Right lobe of liver (tissue), 6 donors: ENCODE data around the gene NR1D1. TPM values are rescaled to one million over a fixed set of nuclear protein-coding genes. Genes with fewer than 3 reads are reported as not detected.

Source experiments
- ATAC-seq, 4 donors: fragments of 200-7000 bp; cut with Tn5 transposase; one replicate each; pipeline ENCODE4 v1.9.1; 2020; ENCODE audit warnings: mild to moderate bottlenecking in 4 of 4, moderate library complexity in 4 of 4
- DNase-seq, 3 donors: peaks; one replicate each; pipeline ENCODE4 v3.0.0-alpha.2; 2020
- H3K27ac ChIP-seq, 3 donors: fragments of 200-600 bp; one replicate each; pipeline ENCODE4 v1.8.0; 2022
- H3K27me3 ChIP-seq, 2 donors: fragments of 200-600 bp; one replicate each; pipeline ENCODE4 v1.8.0; 2022
- H3K36me3 ChIP-seq, 4 donors: fragments of 200-600 bp; sonication (generic) in 1 of 4; one replicate each; pipeline versions ENCODE4 v1.5.1 to v1.8.0; 2017 to 2022; ENCODE audit warnings: control low read depth in 1 of 4
- H3K4me1 ChIP-seq, 4 donors: fragments of 200-600 bp; sonication (generic) in 1 of 4; one replicate each; pipeline versions ENCODE4 v1.5.1 to v1.8.0; 2017 to 2022; ENCODE audit warnings: control low read depth in 1 of 4
- H3K4me3 ChIP-seq, 3 donors: fragments of 200-600 bp; one replicate each; pipeline ENCODE4 v1.8.0; 2022
- H3K9me3 ChIP-seq, 4 donors: fragments of 200-600 bp; sonication (generic) in 1 of 4; one replicate each; pipeline versions ENCODE4 v1.5.1 to v1.8.0; 2017 to 2022; ENCODE audit warnings: control low read depth in 1 of 4
- CTCF ChIP-seq, 4 donors: fragments of 200-600 bp in 3 of 4; fragments of 450-650 bp in 1 of 4; IDR thresholded peaks; one replicate each; pipeline versions ENCODE4 v1.5.1 to v1.8.0; 2016 to 2022; ENCODE audit warnings: antibody characterized with exemption in 4 of 4, mild to moderate bottlenecking in 2 of 4
- POLR2A ChIP-seq: fragments of 450-650 bp; IDR thresholded peaks from one replicate; pipeline ENCODE4 v1.6.1; 2017; ENCODE audit warnings: antibody characterized with exemption, mild to moderate bottlenecking
- WGBS: methylation state at CpG from one replicate; pipeline ENCODE4 v1.1.6; 2018; ENCODE audit warnings: low coverage, low lambda C conversion rate; ENCODE audit not compliant: insufficient coverage; ENCODE audit errors: missing lambda C conversion rate; 5-methylcytosine and 5-hydroxymethylcytosine counted together
- intact Hi-C, 2 donors: fragments of 100-400 bp; cut with DNase I; formaldehyde crosslinking; loops; one replicate each; pipeline versions ENCODE4 v1.11.2 to v1.14.1; 2022
- total RNA-seq, 6 experiments: library from RNA; depleted of rRNA in 2 of 6; stranded (reverse); fragments of >200 nt in 2 of 6; fragmentation: NEBNext Ultra II Directional in 3 of 6; extraction: Animal tissue kit (Norgen Biotek cat#: 25700) in 3 of 6; gene quantifications; one replicate each; pipeline versions ENCODE4 v1.1.0 to v1.2.4, GENCODE V29; 2016 to 2023
- donor health status: DM: no; HTN: yes; CAD: no.
- donor health status: DM: no; HTN: no; CAD: no.
- donor health status: DM: no; HTN: no; CAD: no.
- donor health status: DM: no; HTN: yes; CAD: no.
- donor health status: DM: no; HTN: yes; CAD: no.

The NR1D1 gene
- total RNA-seq, 6 experiments from 2014 or later = 6.9 to 29.8 (median 16.0) TPM

GRCh38 chr17:40079545-40079944 is 20.8 kb downstream of the NR1D1 start:
- DNase-seq = no peak
- Histone ChIP-seq H3K9me3 (no peaks in the 10 kb centered on the region), H3K27ac (no peak overlapping the region), H3K4me1 (peaks cover 0 to 18% (median 8%) of the 10 kb centered on the region in 4 donors), H3K36me3 (no peaks in the 10 kb centered on the region), H3K27me3 (no peaks in the 10 kb centered on the region), H3K4me3 (no peak overlapping the region)
- 83% methylated on average over 3 of the region's 3 CpGs for WGBS
- intact Hi-C loops = loop anchor here in 1 of 2 donors (10.0 kb wide), 1 partner anchor 65 kb away; the partner anchor contains the start of gene CSF3
- TF ChIP-seq POLR2A = no peak
- no peak for TF ChIP-seq CTCF (IDR thresholded peaks at IDR 0.05)
- ATAC-seq = no peak

GRCh38 chr17:40076591-40076990 is 23.8 kb downstream of the NR1D1 start:
- no peaks in the 10 kb centered on the region for H3K36me3 ChIP-seq
- no peak for TF ChIP-seq POLR2A
- TF ChIP-seq CTCF (IDR thresholded peaks at IDR 0.05) = no peak
- no peak for ATAC-seq
- intact Hi-C loops = loop anchor here in 1 of 2 donors (10.0 kb wide), 1 partner anchor 62 kb away; the partner anchor contains the start of gene CSF3
- H3K27me3 ChIP-seq = no peaks in the 10 kb centered on the region
- H3K9me3 ChIP-seq = no peaks in the 10 kb centered on the region
- WGBS = 75% methylated on average over 2 of the region's 7 CpGs
- H3K4me1 ChIP-seq = peaks cover 2 to 31% (median 18%) of the 10 kb centered on the region in 4 donors
- H3K27ac ChIP-seq = no peak overlapping the region
- DNase-seq = no peak
- H3K4me3 ChIP-seq = no peak overlapping the region

GRCh38 chr17:40075942-40076498 is 24.4 kb downstream of the NR1D1 start:
- TF ChIP-seq CTCF (IDR thresholded peaks at IDR 0.05) (no peak), POLR2A (no peak)
- Histone ChIP-seq H3K4me1 (peaks cover 2 to 37% (median 22%) of the 10 kb centered on the region in 4 donors), H3K27me3 (no peaks in the 10 kb centered on the region), H3K27ac (peak overlapping the region in 1 of 3 donors; percentile 16), H3K4me3 (no peak overlapping the region), H3K36me3 (no peaks in the 10 kb centered on the region), H3K9me3 (no peaks in the 10 kb centered on the region)
- intact Hi-C loops = loop anchor here in 1 of 2 donors (10.0 kb wide), 1 partner anchor 61 kb away; the partner anchor contains the start of gene CSF3
- 75% methylated on average over 2 of the region's 8 CpGs for WGBS
- DNase-seq = no peak
- ATAC-seq = no peak

GRCh38 chr17:40075201-40075941 is 25.0 kb downstream of the NR1D1 start:
- Histone ChIP-seq H3K36me3 (no peaks in the 10 kb centered on the region), H3K9me3 (no peaks in the 10 kb centered on the region), H3K4me3 (no peak overlapping the region), H3K27me3 (no peaks in the 10 kb centered on the region), H3K4me1 (peaks cover 2 to 38% (median 22%) of the 10 kb centered on the region in 4 donors), H3K27ac (peak overlapping the region in 2 of 3 donors; percentile 5 to 16)
- ATAC-seq (peak; percentile 78 to 87 (median 80)), DNase-seq (peak; percentile 57 to 74 (median 71))
- intact Hi-C loops = loop anchor here in 1 of 2 donors (10.0 kb wide), 1 partner anchor 61 kb away; the partner anchor contains the start of gene CSF3
- TF ChIP-seq CTCF (IDR thresholded peaks at IDR 0.05) (peak; percentile 77 to 90 (median 82)), POLR2A (no peak)
- 0% methylated on average over 3 of the region's 11 CpGs for WGBS
